Measurements from ENCODE around the gene PSD4.
A peak's percentile ranks its signal among the peaks of the same experiment; 100 is the strongest.

PSD4 gene

GRCh38 chr2:113198790-113199612 lies 25.2 kb downstream of the PSD4 start:
- Histone ChIP-seq H3K18ac (ENCODE audit: low read depth in 1 of 2, low read length in 2 of 2) (peak overlapping the region; percentile 64 to 97), H3K14ac (ENCODE audit: low read length in 2 of 2) (peak overlapping the region in 1 of 2 experiments; percentile 93), H4K91ac (ENCODE audit: low read length) (peak overlapping the region; percentile 67), H2BK15ac (ENCODE audit: low read depth, poor library complexity, severe bottlenecking) (peak overlapping the region; percentile 52), H2BK12ac (ENCODE audit: low read length in 2 of 2) (peak overlapping the region in 1 of 2 experiments; percentile 93), H3K36me3 (ENCODE audit: control insufficient read depth in 1 of 2, insufficient read depth in 2 of 2, low read depth in 1 of 2, low read length in 2 of 2) (peaks cover 0 to 11% of the 10 kb centered on the region in 2 experiments), H2AFZ (ENCODE audit: low read depth, low read length) (peak overlapping the region; percentile 97), H2BK5ac (ENCODE audit: low read depth, low read length, poor library complexity, severe bottlenecking) (no peak overlapping the region), H3K23ac (ENCODE audit: low read length in 2 of 2) (peak overlapping the region in 1 of 2 experiments; percentile 54), H2AK5ac (ENCODE audit: low read length, severe bottlenecking) (no peak overlapping the region), H3K9ac (ENCODE audit: low read length) (peak overlapping the region; percentile 86), H3K79me1 (replicated peaks; ENCODE audit: low read length, poor library complexity, severe bottlenecking) (no peaks in the 10 kb centered on the region), H4K8ac (ENCODE audit: low read length) (peak overlapping the region; percentile 60), H3K9me3 (ENCODE audit: control insufficient read depth, low read length) (no peaks in the 10 kb centered on the region), H3K4me1 (ENCODE audit: control insufficient read depth, insufficient read depth, low read depth, low read length) (peaks cover 33% of the 10 kb centered on the region), H2BK120ac (ENCODE audit: low read depth, low read length) (no peak overlapping the region), H3K27me3 (ENCODE audit: control insufficient read depth in 1 of 2, insufficient read depth in 1 of 2, low read length in 2 of 2) (no peaks in the 10 kb centered on the region), H3K4me3 (ENCODE audit: insufficient read depth in 1 of 2, low read depth in 1 of 2, low read length in 2 of 2) (peak overlapping the region; percentile 82 to 92), H3K4ac (ENCODE audit: low read depth in 1 of 2, low read length in 2 of 2) (no peak overlapping the region), H3K27ac (ENCODE audit: low read length, poor library complexity, severe bottlenecking) (peak overlapping the region; percentile 68), H3K4me2 (ENCODE audit: low read length, poor library complexity, severe bottlenecking) (peak overlapping the region; percentile 79)
- peak; percentile 72 for DNase-seq
- under 1% methylated on average over 75 of the region's 79 CpGs for WGBS

DNA sequence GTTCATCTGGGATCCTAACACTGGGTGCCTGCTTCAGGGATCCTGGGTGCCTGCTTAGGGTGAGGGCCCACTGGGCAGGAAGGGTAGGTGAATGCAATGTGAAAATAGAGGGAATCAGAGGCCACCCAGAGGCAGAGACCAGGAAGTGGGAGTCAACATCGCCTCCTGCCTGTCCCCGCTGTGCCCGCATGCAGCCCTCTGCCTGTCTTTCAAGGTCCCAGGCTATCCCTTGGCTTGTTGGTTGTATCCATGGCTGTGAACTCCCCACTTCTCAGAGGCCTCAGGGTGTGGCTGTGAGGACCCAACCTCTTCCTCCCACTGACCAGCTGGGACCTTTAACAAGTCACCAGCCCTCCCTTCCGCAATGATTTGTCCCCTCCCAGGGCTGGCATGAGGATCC lies 26.5 kb downstream of the PSD4 start:
- no peak overlapping the region for H2BK15ac ChIP-seq (ENCODE audit: low read depth, poor library complexity, severe bottlenecking)
- no peak overlapping the region for H2BK120ac ChIP-seq (ENCODE audit: low read depth, low read length)
- H3K27ac ChIP-seq (ENCODE audit: low read length, poor library complexity, severe bottlenecking), result peak overlapping the region; percentile 56
- H3K18ac ChIP-seq (ENCODE audit: low read depth in 1 of 2, low read length in 2 of 2), result no peak overlapping the region
- 100% methylated on average over 4 of the region's 4 CpGs for WGBS
- no peaks in the 10 kb centered on the region for H3K9me3 ChIP-seq (ENCODE audit: control insufficient read depth, low read length)
- H3K4me3 ChIP-seq (ENCODE audit: insufficient read depth in 1 of 2, low read depth in 1 of 2, low read length in 2 of 2), result peak overlapping the region in 1 of 2 experiments; percentile 3
- H2BK12ac ChIP-seq (ENCODE audit: low read length in 2 of 2), result no peak overlapping the region
- H4K91ac ChIP-seq (ENCODE audit: low read length), result no peak overlapping the region
- H3K4me1 ChIP-seq (ENCODE audit: control insufficient read depth, insufficient read depth, low read depth, low read length), result peaks cover 38% of the 10 kb centered on the region
- peaks cover 0 to 11% of the 10 kb centered on the region in 2 experiments for H3K36me3 ChIP-seq (ENCODE audit: control insufficient read depth in 1 of 2, insufficient read depth in 2 of 2, low read depth in 1 of 2, low read length in 2 of 2)
- no peak overlapping the region for H2AFZ ChIP-seq (ENCODE audit: low read depth, low read length)
- H3K27me3 ChIP-seq (ENCODE audit: control insufficient read depth in 1 of 2, insufficient read depth in 1 of 2, low read length in 2 of 2), result no peaks in the 10 kb centered on the region
- H2BK5ac ChIP-seq (ENCODE audit: low read depth, low read length, poor library complexity, severe bottlenecking), result no peak overlapping the region
- H3K23ac ChIP-seq (ENCODE audit: low read length in 2 of 2), result no peak overlapping the region
- no peak for DNase-seq
- H4K8ac ChIP-seq (ENCODE audit: low read length), result no peak overlapping the region
- H3K9ac ChIP-seq (ENCODE audit: low read length), result no peak overlapping the region
- no peak overlapping the region for H3K4ac ChIP-seq (ENCODE audit: low read depth in 1 of 2, low read length in 2 of 2)
- H2AK5ac ChIP-seq (ENCODE audit: low read length, severe bottlenecking), result peak overlapping the region; percentile 84
- no peaks in the 10 kb centered on the region for H3K79me1 ChIP-seq (replicated peaks; ENCODE audit: low read length, poor library complexity, severe bottlenecking)
- H3K4me2 ChIP-seq (ENCODE audit: low read length, poor library complexity, severe bottlenecking), result no peak overlapping the region
- no peak overlapping the region for H3K14ac ChIP-seq (ENCODE audit: low read length in 2 of 2)

DNA sequence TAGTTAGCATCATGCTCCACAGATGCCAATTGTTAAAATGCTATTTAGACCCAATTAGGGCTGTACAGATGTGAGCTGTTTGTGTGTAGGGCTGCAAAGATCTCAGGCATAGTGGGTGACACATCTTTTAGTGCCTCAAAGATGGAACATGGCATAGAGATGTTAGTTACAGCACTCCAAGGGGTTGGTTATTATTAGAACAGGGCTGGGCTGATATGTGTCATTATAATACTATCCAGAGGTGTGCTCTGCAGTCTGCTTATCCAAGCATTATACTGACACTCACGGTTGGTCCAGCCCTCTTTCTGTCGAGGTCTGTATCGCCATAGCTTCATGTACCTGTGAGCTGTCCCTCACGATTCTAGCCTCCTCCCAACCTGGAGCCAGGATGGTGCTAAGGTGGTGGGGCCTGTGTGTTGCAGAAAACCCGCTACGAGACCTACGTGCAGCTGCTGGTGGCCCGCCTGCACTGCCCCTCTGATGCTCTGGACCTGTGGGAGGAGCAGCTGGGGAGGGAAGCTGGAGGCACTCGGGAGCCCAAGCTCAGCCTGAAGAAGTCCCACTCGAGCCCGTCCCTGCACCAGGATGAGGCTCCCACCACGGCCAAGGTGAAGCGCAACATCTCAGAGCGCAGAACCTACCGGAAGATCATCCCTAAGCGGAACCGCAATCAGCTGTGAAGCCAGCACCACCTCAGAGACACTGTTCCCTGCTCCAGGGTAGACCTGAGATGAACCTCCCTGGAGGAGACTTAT lies 27.1 kb downstream of the PSD4 start:
- H3K4me2 ChIP-seq (ENCODE audit: low read length, poor library complexity, severe bottlenecking), result no peak overlapping the region
- no peak overlapping the region for H3K4me3 ChIP-seq (ENCODE audit: insufficient read depth in 1 of 2, low read depth in 1 of 2, low read length in 2 of 2)
- no peaks in the 10 kb centered on the region for H3K27me3 ChIP-seq (ENCODE audit: control insufficient read depth in 1 of 2, insufficient read depth in 1 of 2, low read length in 2 of 2)
- H4K91ac ChIP-seq (ENCODE audit: low read length), result no peak overlapping the region
- no peak overlapping the region for H3K18ac ChIP-seq (ENCODE audit: low read depth in 1 of 2, low read length in 2 of 2)
- H3K4me1 ChIP-seq (ENCODE audit: control insufficient read depth, insufficient read depth, low read depth, low read length), result peaks cover 38% of the 10 kb centered on the region
- no peak overlapping the region for H2BK15ac ChIP-seq (ENCODE audit: low read depth, poor library complexity, severe bottlenecking)
- H4K8ac ChIP-seq (ENCODE audit: low read length), result no peak overlapping the region
- H3K23ac ChIP-seq (ENCODE audit: low read length in 2 of 2), result no peak overlapping the region
- H3K79me1 ChIP-seq (replicated peaks; ENCODE audit: low read length, poor library complexity, severe bottlenecking), result no peaks in the 10 kb centered on the region
- H3K4ac ChIP-seq (ENCODE audit: low read depth in 1 of 2, low read length in 2 of 2), result no peak overlapping the region
- H3K9me3 ChIP-seq (ENCODE audit: control insufficient read depth, low read length), result no peaks in the 10 kb centered on the region
- no peak overlapping the region for H3K14ac ChIP-seq (ENCODE audit: low read length in 2 of 2)
- H2AK5ac ChIP-seq (ENCODE audit: low read length, severe bottlenecking), result peak overlapping the region; percentile 84
- no peak for DNase-seq
- no peak overlapping the region for H2BK5ac ChIP-seq (ENCODE audit: low read depth, low read length, poor library complexity, severe bottlenecking)
- H3K36me3 ChIP-seq (ENCODE audit: control insufficient read depth in 1 of 2, insufficient read depth in 2 of 2, low read depth in 1 of 2, low read length in 2 of 2), result peaks cover 0 to 11% of the 10 kb centered on the region in 2 experiments
- no peak overlapping the region for H3K9ac ChIP-seq (ENCODE audit: low read length)
- H2BK120ac ChIP-seq (ENCODE audit: low read depth, low read length), result no peak overlapping the region
- WGBS, result 96% methylated on average over 17 of the region's 17 CpGs
- no peak overlapping the region for H2BK12ac ChIP-seq (ENCODE audit: low read length in 2 of 2)
- no peak overlapping the region for H2AFZ ChIP-seq (ENCODE audit: low read depth, low read length)
- peak overlapping the region; percentile 83 for H3K27ac ChIP-seq (ENCODE audit: low read length, poor library complexity, severe bottlenecking)

All from mesenchymal stem cell (in vitro differentiated cells and primary cell).